HG02970 (cell line): ENCODE results near the gene DIO2.

Experiments used
- ATAC-seq: cut with Tn5 transposase; IDR thresholded peaks from one replicate; pipeline ENCODE4 v1.9.1; 2021; ENCODE audit warnings: mild to moderate bottlenecking, moderate library complexity, moderate number of reproducible peaks; ENCODE audit not compliant: unreplicated experiment, low FRiP score

DIO2 gene

GRCh38 chr14:80172375-80173051 is 38.8 kb downstream of the DIO2 start:
- ATAC-seq = no peak

DNA sequence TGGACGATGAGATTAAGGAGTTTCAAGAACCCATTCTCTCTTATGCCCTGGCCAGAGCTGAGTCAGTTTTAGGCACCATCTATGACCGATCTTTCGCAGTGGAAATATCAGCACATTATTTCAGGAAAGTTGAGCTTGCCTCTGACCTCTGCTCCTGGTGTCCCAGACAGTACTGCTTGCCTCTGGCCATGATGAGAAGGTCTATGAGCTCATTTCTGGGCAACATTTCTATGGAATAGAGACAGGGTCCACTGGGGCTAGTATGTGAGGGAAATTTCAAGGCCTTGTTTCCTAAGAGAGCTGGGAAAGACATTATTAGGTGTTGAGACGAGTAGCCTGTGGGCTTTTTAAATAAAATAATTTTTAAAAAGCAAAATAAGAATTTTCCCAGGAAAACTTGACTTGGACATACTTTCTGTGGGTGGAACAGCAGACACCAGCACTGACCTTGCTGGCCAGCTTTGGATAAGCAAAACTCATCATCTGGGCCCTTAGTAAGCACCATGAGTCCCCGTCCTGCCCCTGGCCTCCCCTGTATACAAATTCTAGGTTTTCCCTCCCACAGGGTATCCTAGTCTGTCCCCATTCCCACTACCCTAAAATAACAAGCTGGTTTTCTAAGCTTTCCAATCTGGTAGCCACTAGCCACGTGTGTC is 43.4 kb downstream of the DIO2 start:
- no peak for ATAC-seq

DNA sequence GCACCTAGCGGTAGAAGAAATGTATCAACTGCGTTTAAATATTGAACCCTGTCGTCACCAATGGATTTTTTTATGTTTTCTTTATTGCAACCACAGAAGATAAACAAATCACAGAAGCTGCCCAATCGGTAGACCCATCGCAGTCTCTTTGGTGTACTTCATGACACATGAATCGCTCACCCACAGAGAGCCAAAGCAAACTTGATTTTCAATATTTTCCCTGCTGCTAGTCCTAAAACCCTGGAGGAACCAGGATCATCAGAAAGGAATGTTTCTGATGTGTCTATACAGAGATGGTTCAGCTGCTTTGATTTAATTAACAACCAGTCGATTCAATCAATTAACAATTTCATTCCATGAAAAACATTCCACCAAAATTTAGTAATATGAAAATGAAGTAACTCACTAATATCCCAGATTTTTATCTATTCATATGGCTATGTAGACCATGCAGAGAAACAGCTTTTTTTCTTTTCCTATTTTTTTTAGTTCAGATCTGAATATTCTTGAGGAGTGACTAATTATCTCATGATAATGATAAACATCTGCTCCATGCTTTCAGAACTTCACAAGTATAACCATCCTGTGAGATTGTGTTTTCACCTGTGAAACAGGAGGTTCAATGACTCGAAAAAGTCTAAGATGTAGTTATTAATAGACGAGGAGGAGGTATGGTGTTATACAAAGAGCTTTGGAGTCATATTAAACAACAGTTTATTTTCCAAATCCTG is 46.1 kb downstream of the DIO2 start:
- no peak for ATAC-seq

DNA sequence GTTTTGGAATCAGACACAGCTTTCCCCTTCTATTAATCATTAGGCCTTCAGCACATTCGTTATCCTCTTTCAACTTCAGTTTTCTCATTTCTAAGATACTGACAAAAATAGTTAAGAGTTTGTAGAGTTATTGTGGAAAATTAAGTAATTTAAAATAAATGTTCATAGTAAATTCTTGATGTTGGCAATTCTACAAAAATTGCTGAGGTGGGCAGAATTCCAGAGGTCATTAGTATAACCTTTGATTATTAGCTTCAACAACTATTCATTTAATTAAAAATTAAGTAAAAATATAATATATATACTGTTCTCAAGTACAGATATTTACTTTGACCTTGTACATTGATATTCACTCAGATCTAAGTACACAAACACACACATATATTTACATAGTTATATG is 58.5 kb downstream of the DIO2 start:
- no peak for ATAC-seq

DNA sequence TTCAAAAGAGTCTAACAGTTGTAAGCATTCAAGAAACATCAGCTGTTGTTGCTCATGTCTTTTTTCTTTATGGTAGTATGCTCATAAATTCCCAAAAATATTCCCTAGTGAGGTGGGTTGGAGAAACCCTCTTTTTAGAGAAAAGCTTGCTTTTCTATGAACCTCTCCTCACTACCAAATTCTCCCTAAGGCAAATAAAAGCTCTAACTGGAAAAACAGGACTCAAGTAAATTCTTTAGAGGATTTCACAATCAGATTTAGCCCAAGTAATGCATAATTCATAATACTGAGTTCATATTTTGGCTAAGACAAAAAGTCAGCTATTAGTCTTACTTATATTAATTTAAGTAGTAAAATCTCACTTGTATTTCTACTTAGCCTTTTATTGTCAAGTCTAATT is 59.1 kb downstream of the DIO2 start:
- ATAC-seq = no peak

- no peak for ATAC-seq
These were observed 61.0 kb downstream of the DIO2 start for GRCh38 chr14:80150301-80150700.
